GM19463 (cell line): ENCODE results near the gene PRKAG1.

ENCODE experiments used
- ATAC-seq: cut with Tn5 transposase; IDR thresholded peaks from one replicate; pipeline ENCODE4 v1.9.1; 2021; ENCODE audit warnings: mild to moderate bottlenecking, moderate library complexity; ENCODE audit not compliant: unreplicated experiment

The PRKAG1 gene

DNA sequence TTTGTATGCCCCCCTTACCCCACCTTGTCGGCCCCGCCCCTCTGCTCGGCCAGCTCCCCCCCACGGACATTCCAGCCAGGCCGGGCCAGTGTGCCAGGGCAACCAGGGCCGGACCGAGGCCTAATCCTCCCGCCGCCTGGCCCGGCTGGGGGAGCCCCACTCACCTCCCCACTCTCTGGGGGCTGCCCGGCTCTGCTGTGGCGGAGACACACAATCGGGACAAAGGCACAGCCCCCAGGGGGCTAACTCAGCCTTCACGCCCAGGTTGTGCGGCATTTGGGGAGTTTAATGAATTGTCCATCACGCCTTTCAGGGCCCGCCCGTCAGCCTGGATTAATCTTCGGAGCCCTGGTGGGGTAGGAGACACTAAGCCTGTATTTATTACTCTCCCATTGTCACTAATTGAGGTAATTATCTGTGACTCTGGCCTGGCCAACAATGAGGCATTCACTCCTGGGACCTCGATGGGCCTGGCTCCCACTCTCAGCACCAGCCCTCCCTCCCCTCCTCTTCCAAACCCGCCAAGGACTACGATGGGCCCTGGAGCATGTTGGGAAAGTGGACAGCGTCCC, 31.8 kb downstream of the PRKAG1 start:
- no peak for ATAC-seq

- no peak for ATAC-seq
Measured at GRCh38 chr12:48985901-48986300, 32.7 kb downstream of the PRKAG1 start.

GRCh38 chr12:48985475-48985897, 33.1 kb downstream of the PRKAG1 start:
- ATAC-seq: no peak

- no peak for ATAC-seq
Measured at GRCh38 chr12:48982397-48983080, 36.0 kb downstream of the PRKAG1 start.

DNA sequence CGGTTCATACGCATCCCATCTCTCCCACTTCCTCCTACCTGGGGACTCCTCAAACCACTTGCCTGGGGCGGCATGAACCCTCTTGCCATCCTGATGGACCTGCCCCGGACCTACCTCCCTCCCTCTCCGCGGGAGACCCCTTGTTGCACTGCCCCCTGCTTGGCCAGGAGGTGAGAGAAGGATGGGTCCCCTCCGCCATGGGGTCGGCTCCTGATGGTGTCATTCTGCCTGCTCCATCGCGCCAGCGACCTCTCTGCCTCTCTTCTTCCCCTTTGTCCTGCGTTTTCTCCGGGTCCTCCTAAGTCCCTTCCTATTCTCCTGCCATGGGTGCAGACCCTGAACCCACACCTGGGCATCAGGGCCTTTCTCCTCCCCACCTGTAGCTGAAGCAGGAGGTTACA, 36.8 kb downstream of the PRKAG1 start:
- no peak for ATAC-seq

DNA sequence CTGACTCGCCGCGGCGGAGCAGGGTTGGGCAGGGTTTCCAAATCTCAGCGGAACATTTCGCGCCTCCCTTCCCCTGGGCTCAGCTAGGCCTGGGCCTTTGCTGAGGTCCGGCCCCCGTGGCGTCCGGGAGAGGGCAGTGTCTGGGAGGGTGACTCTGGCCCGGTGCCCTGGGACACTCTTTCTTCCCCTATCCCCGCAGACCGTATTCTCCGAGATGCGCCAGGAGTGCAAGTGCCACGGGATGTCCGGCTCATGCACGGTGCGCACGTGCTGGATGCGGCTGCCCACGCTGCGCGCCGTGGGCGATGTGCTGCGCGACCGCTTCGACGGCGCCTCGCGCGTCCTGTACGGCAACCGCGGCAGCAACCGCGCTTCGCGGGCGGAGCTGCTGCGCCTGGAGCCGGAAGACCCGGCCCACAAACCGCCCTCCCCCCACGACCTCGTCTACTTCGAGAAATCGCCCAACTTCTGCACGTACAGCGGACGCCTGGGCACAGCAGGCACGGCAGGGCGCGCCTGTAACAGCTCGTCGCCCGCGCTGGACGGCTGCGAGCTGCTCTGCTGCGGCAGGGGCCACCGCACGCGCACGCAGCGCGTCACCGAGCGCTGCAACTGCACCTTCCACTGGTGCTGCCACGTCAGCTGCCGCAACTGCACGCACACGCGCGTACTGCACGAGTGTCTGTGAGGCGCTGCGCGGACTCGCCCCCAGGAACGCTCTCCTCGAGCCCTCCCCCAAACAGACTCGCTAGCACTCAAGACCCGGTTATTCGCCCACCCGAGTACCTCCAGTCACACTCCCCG, 37.4 kb downstream of the PRKAG1 start:
- ATAC-seq: no peak

DNA sequence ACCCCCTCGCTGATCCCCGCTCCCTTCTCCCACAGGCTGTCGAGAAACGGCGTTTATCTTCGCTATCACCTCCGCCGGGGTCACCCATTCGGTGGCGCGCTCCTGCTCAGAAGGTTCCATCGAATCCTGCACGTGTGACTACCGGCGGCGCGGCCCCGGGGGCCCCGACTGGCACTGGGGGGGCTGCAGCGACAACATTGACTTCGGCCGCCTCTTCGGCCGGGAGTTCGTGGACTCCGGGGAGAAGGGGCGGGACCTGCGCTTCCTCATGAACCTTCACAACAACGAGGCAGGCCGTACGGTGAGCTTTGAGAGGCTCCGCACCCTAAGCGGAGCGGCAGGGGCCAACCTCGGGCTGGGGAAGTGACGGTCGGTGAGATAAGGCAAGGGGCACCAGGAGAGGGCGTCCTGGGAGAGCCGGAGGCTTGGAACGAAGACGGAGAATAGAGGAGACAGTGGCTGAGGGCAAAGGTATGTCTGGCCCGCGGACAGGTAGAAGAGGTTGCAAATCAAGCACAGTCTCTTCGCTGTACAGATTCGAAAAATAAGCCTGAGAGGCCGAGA, 38.1 kb downstream of the PRKAG1 start:
- ATAC-seq: no peak

DNA sequence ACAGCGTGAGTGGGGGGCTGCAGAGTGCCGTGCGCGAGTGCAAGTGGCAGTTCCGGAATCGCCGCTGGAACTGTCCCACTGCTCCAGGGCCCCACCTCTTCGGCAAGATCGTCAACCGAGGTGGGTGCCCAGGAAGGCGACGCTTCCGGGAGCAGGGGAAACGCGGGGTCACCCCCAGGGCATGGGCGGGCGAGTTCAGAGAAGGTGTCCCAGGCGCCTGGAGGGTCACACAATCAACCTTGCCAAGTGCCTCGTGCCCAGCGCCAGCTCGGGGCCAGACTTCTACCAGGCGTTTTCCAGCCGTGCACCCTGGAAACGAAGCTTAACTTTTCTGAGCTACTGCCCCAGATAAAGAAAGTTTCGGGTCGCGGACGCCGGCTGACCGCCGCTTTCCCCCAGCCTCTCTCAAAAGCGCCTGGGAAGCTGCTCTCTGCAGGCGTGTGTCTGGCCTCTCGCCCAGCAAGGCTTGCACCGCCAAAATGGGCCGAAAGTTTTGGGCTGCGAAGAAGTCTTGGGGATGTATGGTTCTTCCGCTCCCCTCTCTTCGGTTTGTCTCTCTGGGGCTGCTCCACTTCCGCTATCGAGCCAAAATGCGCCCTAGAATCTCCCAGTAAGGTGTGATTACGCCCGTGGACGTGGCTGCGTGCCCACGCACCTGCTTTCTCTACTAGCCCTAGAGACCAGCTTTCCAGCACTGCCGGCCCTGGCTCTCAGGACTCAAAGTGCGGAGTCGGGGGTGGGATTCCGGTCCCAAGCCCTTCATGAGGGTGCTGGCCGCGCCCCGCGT, 38.8 kb downstream of the PRKAG1 start:
- ATAC-seq: no peak

DNA sequence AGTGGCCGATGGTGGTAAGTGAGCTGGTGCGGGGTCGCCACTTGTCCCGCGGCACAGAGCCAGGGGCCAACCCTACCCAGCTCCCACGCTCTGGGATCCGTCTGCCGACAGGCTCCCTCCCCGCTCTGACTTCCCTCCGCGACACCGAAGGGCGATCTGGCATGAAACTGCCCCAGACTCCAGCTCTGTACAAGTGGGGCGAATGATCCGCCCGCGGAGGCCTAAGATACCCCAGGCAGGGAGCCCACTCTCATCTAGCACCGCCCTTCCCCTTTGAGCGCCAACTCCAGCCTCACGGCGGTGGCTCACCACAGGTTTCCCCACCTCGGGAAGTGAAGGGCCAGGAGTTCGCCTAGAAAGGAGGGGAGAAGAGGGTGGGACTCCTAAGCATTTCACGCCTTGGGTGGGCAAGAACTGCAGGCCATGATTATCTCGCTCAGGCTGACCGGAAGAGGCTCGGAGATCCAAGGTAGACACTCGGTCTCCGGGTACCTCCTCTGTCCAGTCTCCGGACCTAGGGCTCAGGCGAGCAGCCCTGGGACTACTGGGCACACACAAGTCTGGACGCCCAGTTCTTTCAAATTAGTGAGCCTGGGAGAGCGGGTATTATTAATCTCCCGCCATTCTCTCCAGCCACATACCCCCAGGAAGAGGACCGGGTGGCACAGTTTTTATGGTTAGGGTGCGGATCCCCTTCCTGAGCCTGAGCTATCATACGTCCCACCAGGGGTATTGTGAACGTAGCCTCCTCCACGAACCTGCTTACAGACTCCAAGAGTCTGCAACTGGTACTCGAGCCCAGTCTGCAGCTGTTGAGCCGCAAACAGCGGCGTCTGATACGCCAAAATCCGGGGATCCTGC, 39.6 kb downstream of the PRKAG1 start:
- ATAC-seq: no peak

DNA sequence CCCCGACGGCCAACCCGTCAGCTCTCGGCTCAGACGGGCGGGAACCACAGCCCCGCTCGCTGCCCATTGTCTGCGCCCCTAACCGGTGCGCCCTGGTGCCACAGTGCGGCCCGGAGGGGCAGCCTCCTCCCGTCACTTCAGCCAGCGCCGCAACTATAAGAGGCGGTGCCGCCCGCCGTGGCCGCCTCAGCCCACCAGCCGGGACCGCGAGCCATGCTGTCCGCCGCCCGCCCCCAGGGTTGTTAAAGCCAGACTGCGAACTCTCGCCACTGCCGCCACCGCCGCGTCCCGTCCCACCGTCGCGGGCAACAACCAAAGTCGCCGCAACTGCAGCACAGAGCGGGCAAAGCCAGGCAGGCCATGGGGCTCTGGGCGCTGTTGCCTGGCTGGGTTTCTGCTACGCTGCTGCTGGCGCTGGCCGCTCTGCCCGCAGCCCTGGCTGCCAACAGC, 40.3 kb downstream of the PRKAG1 start, which contains the start of gene WNT1:
TSS of gene WNT1 (plus strand) at position 32 of the 450 bp plus-strand sequence. CDS start at position 361, 329 bp downstream.
- peak; percentile 10 for ATAC-seq

DNA sequence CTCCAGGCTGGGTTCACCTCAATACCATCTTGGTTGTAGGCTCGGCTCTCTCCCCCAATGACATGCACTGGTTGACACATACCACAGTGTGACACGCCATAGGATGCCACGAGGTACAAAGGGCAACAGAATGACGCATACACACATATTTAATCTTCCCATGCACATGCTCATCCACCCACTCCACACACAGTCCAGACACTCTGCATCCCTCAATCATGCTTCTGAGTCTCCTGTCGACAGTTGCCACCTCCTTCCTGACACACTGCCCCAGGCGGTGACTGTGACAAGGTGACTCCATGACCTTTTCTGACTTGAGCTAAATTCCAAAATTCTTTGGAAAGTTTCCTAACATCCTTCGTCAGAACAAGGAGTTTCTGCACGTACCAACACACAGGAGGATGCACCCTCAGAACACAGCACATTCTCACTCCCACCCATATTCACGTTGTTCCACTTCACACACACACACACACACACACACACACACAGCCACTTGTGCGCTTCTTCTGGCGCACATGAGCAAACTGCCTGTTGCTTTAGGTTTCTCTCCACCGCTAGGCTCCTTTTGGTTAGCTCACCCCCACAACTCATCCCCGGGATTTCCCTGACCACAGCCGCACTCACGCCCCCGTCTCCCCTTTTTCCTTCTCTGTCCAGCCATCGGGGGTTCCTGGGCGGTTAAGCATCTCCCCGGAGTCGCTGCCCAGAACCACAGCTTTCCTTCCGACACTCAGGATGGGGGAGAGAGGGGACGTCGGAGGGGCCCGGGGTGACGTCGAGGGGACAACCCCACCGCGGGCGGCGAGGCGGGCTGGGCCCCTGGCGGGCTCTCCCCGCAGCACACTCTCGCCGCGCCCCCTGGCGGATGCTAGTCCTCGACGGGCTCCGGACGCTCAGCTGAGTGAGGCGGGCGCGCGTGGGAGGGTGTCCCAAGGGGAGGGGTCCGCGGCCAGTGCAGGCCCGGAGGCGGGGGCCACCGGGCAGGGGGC, 41.0 kb downstream of the PRKAG1 start:
- peak; percentile 51 for ATAC-seq

- no peak for ATAC-seq
Measured at GRCh38 chr12:48973941-48974673, 44.5 kb downstream of the PRKAG1 start.

DNA sequence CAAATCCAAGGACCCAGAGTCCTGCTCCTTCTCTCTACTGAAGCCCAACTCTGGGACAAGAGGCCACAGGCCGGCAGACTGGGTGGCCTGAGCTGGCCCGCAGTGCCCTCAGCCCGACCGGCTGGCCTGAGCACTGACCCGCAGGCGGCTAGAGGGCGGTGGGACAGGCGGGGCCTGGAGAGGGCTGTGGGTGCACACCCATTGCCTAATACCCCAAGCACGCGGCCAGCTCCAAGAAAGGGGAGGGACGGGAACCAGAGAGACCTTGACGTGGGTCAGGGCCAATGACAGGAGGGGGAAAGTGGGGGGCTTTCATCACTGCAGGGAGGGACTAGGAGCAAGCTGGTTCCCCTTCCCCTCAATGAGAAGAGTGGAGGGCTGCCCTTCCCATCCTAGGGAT, 45.0 kb downstream of the PRKAG1 start:
- ATAC-seq: no peak

GRCh38 chr12:48972952-48973483, 45.6 kb downstream of the PRKAG1 start:
- no peak for ATAC-seq

GRCh38 chr12:48972213-48972951, 46.2 kb downstream of the PRKAG1 start:
- no peak for ATAC-seq

DNA sequence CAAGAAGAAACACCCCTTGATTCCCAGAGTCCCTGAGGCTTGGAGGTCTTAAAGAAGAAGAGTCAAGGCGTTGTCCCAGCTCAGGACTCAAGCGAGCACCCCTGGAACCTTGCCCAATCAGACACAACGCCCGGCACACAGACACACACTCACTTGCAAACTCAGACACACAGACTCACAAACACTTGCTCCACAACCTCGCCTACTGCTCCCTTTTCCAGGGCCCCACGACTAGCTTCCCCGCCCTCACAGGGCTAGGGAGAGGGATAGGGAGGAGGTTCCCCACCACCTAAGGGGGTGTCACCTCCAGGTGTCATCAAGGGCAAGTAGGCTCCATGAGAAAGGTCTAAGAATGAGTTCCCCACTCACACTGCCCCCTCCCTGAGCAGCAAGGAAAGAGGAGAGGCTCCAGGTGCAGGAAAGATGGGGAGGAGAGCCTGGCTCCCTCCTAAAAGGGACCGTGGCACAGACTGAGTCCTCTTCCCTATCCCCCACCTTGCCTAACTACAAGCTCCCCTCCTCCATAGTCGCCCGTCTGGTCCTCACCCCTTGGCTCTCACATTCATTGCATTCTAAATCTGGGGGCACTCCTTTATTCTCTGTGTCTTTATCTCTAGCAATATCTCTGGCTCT, 47.8 kb downstream of the PRKAG1 start:
- ATAC-seq: no peak
